HG03565 (cell line): ENCODE data around the gene HHLA2.
"Not testable (repeated sequence)": the region's sequence is repeated elsewhere in the genome, so short reads cannot be mapped to it uniquely, and the experiment has no call there.

Source experiments
- ATAC-seq: cut with Tn5 transposase; IDR thresholded peaks from one replicate; pipeline ENCODE4 v1.9.1; 2021; ENCODE audit warnings: mild to moderate bottlenecking, moderate library complexity; ENCODE audit not compliant: unreplicated experiment

Gene HHLA2

GRCh38 chr3:108296239-108296638 is at the start of gene HHLA2:
Gene HHLA2, plus strand, starts transcription at chr3:108296548. Its CDS starts 55,266 bp downstream, at chr3:108351814.
- peak; percentile 39 for ATAC-seq

GRCh38 chr3:108250626-108251025 is 45.7 kb upstream of the HHLA2 start:
- no peak for ATAC-seq

- no peak for ATAC-seq
Measured at GRCh38 chr3:108251265-108251664, 45.1 kb upstream of the HHLA2 start.

- ATAC-seq: no peak
Measured at GRCh38 chr3:108251844-108252243, 44.5 kb upstream of the HHLA2 start.

- ATAC-seq: no peak
Measured at GRCh38 chr3:108255131-108255530, 41.2 kb upstream of the HHLA2 start.

GRCh38 chr3:108264534-108265298 is 31.6 kb upstream of the HHLA2 start:
- ATAC-seq: not testable (repeated sequence)

- ATAC-seq: not testable (repeated sequence)
Measured at GRCh38 chr3:108268235-108268634, 28.1 kb upstream of the HHLA2 start.

GRCh38 chr3:108271626-108272025 is 24.7 kb upstream of the HHLA2 start:
- ATAC-seq: no peak

- ATAC-seq: not testable (repeated sequence)
Measured at GRCh38 chr3:108279066-108279465, 17.3 kb upstream of the HHLA2 start.

- no peak for ATAC-seq
Measured at GRCh38 chr3:108280476-108280875, 15.9 kb upstream of the HHLA2 start.

- ATAC-seq: no peak
Measured at GRCh38 chr3:108281670-108282069, 14.7 kb upstream of the HHLA2 start.

GRCh38 chr3:108283006-108283405 is 13.3 kb upstream of the HHLA2 start:
- ATAC-seq: no peak

- ATAC-seq: no peak
Measured at GRCh38 chr3:108283989-108284388, 12.4 kb upstream of the HHLA2 start.

- no peak for ATAC-seq
Measured at GRCh38 chr3:108285176-108285575, 11.2 kb upstream of the HHLA2 start.

GRCh38 chr3:108287146-108287545 is 9.2 kb upstream of the HHLA2 start:
- no peak for ATAC-seq

GRCh38 chr3:108288193-108288592 is 8.2 kb upstream of the HHLA2 start:
- not testable (repeated sequence) for ATAC-seq

GRCh38 chr3:108289159-108289558 is 7.2 kb upstream of the HHLA2 start:
- ATAC-seq: no peak

GRCh38 chr3:108292450-108292849 is 3.9 kb upstream of the HHLA2 start:
- no peak for ATAC-seq

GRCh38 chr3:108292905-108293328 is 3.4 kb upstream of the HHLA2 start:
- ATAC-seq: peak; percentile 70

- peak; percentile 75 for ATAC-seq
Measured at GRCh38 chr3:108293858-108294257, 2.5 kb upstream of the HHLA2 start.

GRCh38 chr3:108295421-108296175 is 750 bp upstream of the HHLA2 start:
- ATAC-seq: no peak

- no peak for ATAC-seq
Measured at GRCh38 chr3:108297647-108298046, 1.3 kb downstream of the HHLA2 start.
